ENCODE results near the gene PIN1.
A peak's percentile ranks its signal among the peaks of the same experiment; 100 is the strongest.
"Not testable (repeated sequence)": the region's sequence is repeated elsewhere in the genome, so short reads cannot be mapped to it uniquely, and the experiment has no call there.

The PIN1 gene

DNA sequence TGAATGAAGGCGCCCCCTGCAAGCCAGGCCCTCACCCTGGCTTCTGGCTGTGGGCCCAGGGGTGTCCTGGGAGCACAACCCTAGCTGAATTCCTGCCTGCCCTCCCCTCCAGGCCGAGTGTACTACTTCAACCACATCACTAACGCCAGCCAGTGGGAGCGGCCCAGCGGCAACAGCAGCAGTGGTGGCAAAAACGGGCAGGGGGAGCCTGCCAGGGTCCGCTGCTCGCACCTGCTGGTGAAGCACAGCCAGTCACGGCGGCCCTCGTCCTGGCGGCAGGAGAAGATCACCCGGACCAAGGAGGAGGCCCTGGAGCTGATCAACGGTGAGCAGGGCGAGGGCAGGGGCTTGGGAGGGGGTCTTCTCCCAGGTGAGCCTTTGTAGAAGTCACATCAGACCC lies 3.2 kb downstream of the PIN1 start:
- DNase-seq (ENCODE audit: low read depth): no peak
- TF ChIP-seq, protein P1, sequence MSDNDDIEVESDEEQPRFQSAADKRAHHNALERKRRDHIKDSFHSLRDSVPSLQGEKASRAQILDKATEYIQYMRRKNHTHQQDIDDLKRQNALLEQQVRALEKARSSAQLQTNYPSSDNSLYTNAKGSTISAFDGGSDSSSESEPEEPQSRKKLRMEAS (IDR thresholded peaks at IDR 0.05; ENCODE audit: low read depth, low read length): no peak
- TF ChIP-seq POLR2A (IDR thresholded peaks at IDR 0.05; ENCODE audit: extremely low read depth, insufficient read length) (no peak), MYC (IDR thresholded peaks at IDR 0.05; ENCODE audit: low read depth, low read length) (no peak)
- TF ChIP-seq, protein P2, sequence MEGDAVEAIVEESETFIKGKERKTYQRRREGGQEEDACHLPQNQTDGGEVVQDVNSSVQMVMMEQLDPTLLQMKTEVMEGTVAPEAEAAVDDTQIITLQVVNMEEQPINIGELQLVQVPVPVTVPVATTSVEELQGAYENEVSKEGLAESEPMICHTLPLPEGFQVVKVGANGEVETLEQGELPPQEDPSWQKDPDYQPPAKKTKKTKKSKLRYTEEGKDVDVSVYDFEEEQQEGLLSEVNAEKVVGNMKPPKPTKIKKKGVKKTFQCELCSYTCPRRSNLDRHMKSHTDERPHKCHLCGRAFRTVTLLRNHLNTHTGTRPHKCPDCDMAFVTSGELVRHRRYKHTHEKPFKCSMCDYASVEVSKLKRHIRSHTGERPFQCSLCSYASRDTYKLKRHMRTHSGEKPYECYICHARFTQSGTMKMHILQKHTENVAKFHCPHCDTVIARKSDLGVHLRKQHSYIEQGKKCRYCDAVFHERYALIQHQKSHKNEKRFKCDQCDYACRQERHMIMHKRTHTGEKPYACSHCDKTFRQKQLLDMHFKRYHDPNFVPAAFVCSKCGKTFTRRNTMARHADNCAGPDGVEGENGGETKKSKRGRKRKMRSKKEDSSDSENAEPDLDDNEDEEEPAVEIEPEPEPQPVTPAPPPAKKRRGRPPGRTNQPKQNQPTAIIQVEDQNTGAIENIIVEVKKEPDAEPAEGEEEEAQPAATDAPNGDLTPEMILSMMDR (IDR thresholded peaks at IDR 0.05; ENCODE audit: low read depth, low read length): no peak
- H3K4me3 ChIP-seq (ENCODE audit: low read depth, low read length): no peak overlapping the region

DNA sequence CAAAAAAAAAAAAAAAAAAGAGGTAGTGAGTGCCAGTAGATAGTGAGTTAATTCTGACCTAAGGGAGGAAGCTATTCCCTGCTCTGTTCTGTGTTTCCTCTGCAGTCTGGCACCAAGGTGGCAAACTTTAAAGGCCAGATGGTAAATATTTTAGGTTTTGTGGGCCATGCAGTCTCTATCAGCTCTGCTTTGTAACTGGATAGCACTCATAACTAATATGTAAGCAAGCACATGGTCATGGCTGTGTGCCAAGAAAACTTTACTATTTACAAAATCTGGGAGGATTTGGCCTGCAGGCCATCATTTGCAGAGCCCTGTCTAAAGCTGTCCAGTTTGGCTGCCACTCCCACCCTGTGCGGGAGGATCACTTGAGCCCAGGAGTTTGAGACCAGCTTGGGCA lies 4.3 kb downstream of the PIN1 start:
- TF ChIP-seq POLR2A (IDR thresholded peaks at IDR 0.05; ENCODE audit: extremely low read depth, insufficient read length) (no peak), MYC (IDR thresholded peaks at IDR 0.05; ENCODE audit: low read depth, low read length) (no peak)
- TF ChIP-seq, protein P2 (IDR thresholded peaks at IDR 0.05; ENCODE audit: low read depth, low read length): no peak
- TF ChIP-seq, protein P1 (IDR thresholded peaks at IDR 0.05; ENCODE audit: low read depth, low read length): no peak
- no peak for DNase-seq (ENCODE audit: low read depth)
- no peak overlapping the region for H3K4me3 ChIP-seq (ENCODE audit: low read depth, low read length)

DNA sequence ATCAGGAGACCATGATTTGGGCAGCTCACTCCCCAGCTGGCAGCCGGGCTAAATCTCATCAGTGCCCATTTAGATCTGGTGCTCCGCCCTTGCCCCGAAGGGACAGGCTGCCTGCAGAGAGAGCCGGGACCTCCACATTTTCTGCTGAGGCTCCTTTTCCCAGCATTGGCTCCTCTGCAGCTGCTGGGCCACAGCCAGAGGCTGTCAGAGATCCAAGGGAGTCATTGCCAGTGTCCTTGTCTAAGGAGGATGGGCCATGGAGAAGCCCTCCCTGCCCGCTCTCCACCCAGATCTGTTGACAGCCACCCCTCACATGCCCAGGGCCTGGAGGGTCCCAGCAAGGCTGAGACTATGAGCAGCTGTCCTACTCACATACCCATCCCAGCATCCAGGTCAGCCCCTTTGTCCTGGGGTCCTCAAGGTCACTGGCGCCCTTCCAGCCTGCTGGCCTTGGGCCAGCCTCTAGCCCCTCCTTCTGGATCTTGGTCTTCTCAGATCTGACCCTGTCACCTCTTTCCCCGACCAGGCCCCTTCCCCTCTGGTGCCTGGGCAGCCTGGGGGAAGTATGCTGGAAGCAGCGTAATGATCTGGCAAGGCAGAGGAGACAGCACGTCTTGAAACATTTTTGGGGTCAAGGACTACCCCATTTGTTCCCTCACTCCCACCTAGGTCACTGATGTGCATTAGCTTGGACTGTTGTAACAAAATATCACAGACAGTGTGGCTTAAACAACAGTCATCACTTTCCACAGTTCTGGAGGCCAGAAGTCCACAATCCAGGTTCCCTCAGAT lies 7.9 kb downstream of the PIN1 start:
- TF ChIP-seq MYC (IDR thresholded peaks at IDR 0.05; ENCODE audit: low read depth, low read length) (no peak), POLR2A (IDR thresholded peaks at IDR 0.05; ENCODE audit: extremely low read depth, insufficient read length) (no peak)
- TF ChIP-seq, protein P1 (IDR thresholded peaks at IDR 0.05; ENCODE audit: low read depth, low read length): no peak
- TF ChIP-seq, protein P2 (IDR thresholded peaks at IDR 0.05; ENCODE audit: low read depth, low read length): no peak
- H3K4me3 ChIP-seq (ENCODE audit: low read depth, low read length): no peak overlapping the region
- DNase-seq (ENCODE audit: low read depth): no peak

DNA sequence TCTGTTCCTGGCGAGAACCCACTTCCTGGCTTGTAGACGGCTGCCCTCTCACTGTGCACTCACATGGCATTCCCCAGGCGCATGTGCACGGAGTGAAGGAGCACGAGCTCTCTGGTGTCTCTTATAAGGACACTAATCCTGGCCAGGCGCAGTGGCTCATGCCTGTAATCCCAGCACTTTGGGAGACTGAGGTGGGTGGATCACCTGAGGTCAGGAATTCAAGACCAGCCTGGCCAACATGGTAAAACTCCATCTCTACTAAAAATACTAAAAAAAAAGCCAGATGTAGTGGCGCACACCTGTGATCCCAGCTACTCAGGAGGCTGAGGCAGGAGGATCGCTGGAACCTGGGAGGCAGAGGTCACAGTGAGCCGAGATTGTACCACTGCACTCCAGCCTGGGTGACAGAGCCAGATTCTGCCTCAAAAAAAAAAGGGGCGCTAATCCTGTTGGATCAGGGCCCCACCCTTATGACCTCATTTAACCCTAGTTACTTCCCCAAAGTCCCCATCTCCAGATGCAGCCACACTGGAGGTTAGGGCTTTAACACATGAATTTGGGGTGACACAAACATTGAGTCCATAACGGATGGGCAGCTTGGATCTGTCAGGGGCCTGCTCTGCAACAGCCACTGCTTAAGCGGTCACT lies 8.6 kb downstream of the PIN1 start:
- not testable (repeated sequence) for DNase-seq (ENCODE audit: low read depth); H3K4me3 ChIP-seq (ENCODE audit: low read depth, low read length)

DNA sequence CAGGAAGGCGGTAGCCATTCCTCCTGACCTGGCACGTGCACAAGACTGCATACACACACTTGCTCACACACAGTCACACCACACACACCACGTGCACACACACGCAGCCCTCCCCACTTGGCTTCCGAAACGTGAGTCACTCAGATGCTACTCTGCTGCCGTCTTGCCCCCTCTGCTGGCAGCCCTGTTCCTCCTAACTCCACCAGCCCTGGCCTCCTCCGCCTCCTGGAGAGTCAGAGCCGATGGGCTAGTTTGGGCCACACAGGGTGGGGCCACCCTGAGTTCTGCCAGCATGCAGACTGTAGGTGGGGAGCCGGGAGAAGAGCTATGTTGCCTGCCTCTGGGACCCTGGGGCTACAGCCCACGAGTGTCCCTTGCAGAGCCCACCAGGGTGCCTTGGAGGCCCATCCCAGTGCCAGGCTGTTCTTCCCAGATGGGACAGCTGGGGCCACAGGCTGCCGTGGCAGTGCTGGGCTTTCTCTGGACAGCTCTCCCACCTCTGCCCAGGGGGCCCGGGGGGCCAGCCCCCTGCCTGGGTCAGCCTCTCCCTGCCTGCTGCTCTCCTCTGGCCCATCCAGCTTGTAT lies 12.1 kb downstream of the PIN1 start:
- H3K4me3 ChIP-seq (ENCODE audit: low read depth, low read length): no peak overlapping the region
- TF ChIP-seq, protein P2 (IDR thresholded peaks at IDR 0.05; ENCODE audit: low read depth, low read length): peak; percentile 76
- TF ChIP-seq MYC (IDR thresholded peaks at IDR 0.05; ENCODE audit: low read depth, low read length) (no peak), POLR2A (IDR thresholded peaks at IDR 0.05; ENCODE audit: extremely low read depth, insufficient read length) (no peak)
- TF ChIP-seq, protein P1 (IDR thresholded peaks at IDR 0.05; ENCODE audit: low read depth, low read length): no peak
- peak; percentile 74 for DNase-seq (ENCODE audit: low read depth)

DNA sequence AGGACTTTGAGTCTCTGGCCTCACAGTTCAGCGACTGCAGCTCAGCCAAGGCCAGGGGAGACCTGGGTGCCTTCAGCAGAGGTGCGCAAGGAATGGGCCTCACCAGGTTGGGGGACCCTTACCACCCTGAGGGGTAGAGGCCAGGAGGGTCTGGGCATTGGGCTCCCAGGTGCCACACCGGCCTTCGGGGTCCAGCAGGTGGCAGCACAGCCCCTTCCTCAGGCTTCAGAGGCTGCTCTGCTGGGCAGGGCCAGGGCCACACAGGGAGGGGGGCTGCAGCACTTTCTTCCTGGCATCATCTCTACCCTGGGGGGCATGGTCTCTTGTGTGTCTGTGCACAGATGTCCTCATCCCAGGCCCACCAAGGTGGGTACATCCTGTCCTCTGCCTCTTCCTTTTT lies 12.9 kb downstream of the PIN1 start:
- DNase-seq (ENCODE audit: low read depth): peak; percentile 48

More for the DNA sequence above, 12.9 kb downstream of the PIN1 start:
- TF ChIP-seq, protein P2 (IDR thresholded peaks at IDR 0.05; ENCODE audit: low read depth, low read length): peak; percentile 82
- TF ChIP-seq MYC (IDR thresholded peaks at IDR 0.05; ENCODE audit: low read depth, low read length) (no peak), POLR2A (IDR thresholded peaks at IDR 0.05; ENCODE audit: extremely low read depth, insufficient read length) (no peak)
- TF ChIP-seq, protein P1 (IDR thresholded peaks at IDR 0.05; ENCODE audit: low read depth, low read length): no peak
- H3K4me3 ChIP-seq (ENCODE audit: low read depth, low read length): no peak overlapping the region

All from NB4 (cell line).